COLO668 (cell line): Measurements from ENCODE around the gene BTC.
"Not testable (repeated sequence)": the region's sequence is repeated elsewhere in the genome, so short reads cannot be mapped to it uniquely, and the experiment has no call there.

ENCODE experiments used
- DNase-seq: peaks from one replicate; lab custom pipeline; 2025; ENCODE audit not compliant: unreplicated experiment; lab: John Stamatoyannopoulos, UW

The BTC gene

GRCh38 chr4:74758551-74759145, 35.7 kb downstream of the BTC start:
- DNase-seq, result no peak

- no peak for DNase-seq
Observed at GRCh38 chr4:74757136-74757535, 37.2 kb downstream of the BTC start.

GRCh38 chr4:74755486-74755885, 38.8 kb downstream of the BTC start:
- no peak for DNase-seq

GRCh38 chr4:74754218-74754617, 40.1 kb downstream of the BTC start:
- DNase-seq, result no peak

GRCh38 chr4:74752798-74753197, 41.5 kb downstream of the BTC start:
- DNase-seq, result no peak

- DNase-seq, result no peak
Observed at GRCh38 chr4:74751856-74752255, 42.5 kb downstream of the BTC start.

GRCh38 chr4:74751247-74751646, 43.1 kb downstream of the BTC start:
- DNase-seq, result no peak

GRCh38 chr4:74742185-74742584, 52.1 kb downstream of the BTC start:
- DNase-seq, result no peak

GRCh38 chr4:74738464-74739143, 55.7 kb downstream of the BTC start:
- DNase-seq, result no peak

- DNase-seq, result no peak
Observed at GRCh38 chr4:74734995-74735394, 59.3 kb downstream of the BTC start.

- no peak for DNase-seq
Observed at GRCh38 chr4:74733756-74734155, 60.6 kb downstream of the BTC start.

- DNase-seq, result no peak
Observed at GRCh38 chr4:74724979-74725378, 69.3 kb downstream of the BTC start.

- DNase-seq, result no peak
Observed at GRCh38 chr4:74716436-74716765, 77.9 kb downstream of the BTC start.

GRCh38 chr4:74715706-74716435, 78.5 kb downstream of the BTC start:
- DNase-seq, result no peak

- no peak for DNase-seq
Observed at GRCh38 chr4:74714611-74715130, 79.7 kb downstream of the BTC start.

- not testable (repeated sequence) for DNase-seq
Observed at GRCh38 chr4:74708135-74708534, 86.2 kb downstream of the BTC start.
